Stimulated activated CD4-positive, alpha-beta T cell treated with anti-CD3 and anti-CD28 coated beads, TNF-alpha, amount 100 ng/mL, for 4 hours (primary cell): ENCODE data around the gene OCIAD1.

Experiments used
- DNase-seq, 3 experiments: peaks; one replicate each; pipeline ENCODE4 v3.0.0-alpha.2; 2020; ENCODE audit warnings: low read depth in 3 of 3

The OCIAD1 gene

DNA sequence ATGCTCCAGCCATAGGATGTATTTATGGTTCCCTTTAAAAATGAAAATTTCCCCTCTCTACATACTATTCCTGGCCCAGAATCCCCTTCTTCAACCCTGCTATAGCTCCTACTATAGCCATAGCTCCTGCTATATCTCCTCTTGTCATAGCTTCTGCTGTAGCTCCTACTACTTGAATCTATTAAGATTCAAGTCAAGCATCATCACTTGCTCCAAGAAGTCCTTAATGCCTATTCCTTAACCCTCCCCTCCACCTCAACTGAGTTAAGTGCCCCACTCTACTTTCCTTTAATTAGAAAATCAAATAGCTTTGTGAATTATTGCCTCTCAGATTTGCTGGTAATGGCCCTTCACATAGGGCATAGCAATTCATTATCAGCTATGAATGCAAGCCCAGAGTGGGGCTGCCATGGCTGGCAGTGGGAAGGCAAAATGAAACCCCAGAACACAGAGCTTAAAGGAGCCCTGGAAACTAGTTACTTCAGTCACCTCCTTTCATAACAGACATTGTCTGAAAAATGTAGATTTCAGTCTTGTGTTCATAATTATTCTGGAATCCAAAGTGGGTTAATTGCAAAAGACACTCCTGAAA lies 60.2 kb downstream of the OCIAD1 start:
- no peak for DNase-seq

DNA sequence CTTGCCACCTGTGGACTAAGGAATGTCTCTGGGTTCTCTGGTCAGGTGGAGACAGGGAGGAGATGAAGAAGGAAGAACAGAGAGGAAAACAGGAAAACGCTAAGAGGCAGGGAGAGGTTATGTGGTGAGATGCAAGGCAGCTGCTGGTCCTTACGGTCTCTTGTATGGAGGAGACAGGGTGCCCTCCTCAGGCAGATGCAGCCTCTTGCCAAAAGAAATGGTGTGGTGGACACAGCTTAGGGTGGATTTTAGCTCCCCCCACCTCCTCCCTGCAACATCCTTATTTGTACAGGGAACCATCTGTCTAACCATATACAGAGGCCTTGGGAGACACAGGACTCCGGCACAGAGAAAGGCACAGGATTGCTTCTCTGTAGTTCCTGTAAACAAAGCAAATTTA lies 66.0 kb downstream of the OCIAD1 start:
- no peak for DNase-seq

DNA sequence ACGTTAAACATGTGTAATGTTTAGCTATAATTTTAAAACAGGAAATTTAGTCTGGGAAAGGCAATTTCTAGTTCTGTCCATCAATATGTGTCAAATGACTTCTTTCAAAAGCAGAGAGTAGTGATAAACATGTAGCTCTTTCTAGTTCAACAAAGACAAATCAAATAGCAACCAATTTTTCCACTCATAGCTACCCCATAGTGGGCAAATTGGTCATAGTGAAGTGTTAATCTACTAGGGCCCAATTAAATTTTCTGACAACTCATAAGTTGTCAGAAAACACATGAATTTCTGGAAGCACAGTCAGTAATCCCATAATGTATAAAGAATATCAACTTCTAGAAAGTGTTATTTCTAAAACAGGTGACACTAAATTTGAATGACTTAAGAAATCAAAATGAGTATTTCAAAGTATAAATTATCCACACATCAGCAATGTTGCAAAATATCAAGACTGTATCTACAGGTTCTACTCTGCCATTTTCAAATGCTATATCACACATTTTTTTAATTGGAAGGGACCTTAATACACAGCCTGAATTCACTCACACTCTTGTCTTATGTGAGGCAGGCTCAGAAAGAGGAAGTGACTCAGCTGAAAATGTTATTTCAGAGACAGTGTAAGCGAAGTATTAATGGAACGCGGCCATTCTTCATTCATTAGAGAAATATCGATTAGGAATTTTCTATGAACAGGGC lies 68.0 kb downstream of the OCIAD1 start:
- DNase-seq: no peak

DNA sequence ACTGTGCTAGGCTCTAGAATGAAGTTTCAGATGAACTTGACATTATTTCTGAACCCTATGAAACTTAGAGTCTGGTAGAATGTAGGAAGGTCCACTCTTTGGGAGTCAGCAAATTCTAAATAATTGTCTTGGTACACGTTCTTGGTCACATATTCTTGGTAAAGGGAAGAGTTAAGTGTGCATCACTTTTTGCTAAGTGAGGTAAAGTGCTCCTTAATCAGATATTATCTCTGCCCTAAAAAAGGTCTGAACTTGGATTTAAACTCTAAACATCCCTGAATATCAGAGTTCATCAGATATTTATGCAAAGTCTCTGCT lies 68.5 kb downstream of the OCIAD1 start:
- DNase-seq: no peak

DNA sequence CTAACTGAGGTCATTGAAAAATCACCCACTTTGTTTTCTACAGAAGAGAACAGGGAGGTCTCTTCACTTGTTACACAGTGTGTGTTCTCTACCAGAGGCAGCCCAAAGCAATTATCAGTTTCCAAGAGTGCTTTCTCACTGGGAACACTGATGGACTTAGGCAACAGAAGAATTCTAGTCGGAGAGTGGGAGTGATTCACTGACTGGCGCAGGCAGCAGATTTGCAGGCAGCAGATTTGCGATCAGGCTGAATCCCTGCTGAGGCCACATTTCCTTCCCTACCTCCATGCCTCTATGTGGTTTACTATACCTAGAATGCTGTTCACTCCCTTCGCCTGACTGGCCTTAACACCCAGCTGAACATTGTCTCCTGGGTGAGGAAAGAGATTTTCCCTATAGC lies 69.1 kb downstream of the OCIAD1 start:
- no peak for DNase-seq

DNA sequence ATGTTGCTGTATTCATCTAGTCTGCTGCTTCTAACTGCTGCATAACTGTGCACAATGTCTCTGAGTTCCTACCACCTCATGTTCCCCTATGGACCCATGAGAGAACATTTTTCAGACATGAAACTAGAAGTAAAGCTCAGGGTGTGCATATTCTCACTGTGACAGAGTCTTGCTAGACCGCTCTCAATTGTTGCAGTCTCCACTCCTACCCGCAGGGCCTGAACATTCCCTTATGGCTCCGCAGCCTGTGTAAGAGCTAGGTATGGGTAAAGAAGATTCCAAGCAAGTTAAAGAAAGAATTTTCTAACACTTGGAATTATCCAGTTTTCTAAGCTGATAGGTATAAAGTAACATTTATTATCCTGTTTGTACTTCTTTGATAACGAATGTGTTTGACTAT lies 70.3 kb downstream of the OCIAD1 start:
- DNase-seq: no peak

DNA sequence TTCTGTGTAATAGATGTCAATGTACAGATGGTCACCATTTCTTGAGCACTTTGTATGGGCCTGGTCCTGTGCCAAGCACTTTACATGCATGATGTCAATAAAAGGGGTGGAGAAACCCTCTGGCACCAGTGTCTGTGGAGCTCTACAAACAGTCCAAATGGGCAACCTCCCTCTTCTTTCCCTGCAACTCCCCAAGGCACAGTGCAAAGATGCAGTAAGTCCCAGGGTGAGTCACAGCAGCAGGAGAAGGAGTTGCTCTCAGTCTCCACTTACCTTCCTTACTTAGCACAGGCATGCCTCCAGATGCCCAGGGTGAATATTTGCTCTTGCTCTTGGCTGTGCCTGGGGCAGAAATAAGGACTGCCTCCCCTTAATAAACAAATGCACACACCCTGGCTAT lies 71.4 kb downstream of the OCIAD1 start:
- DNase-seq: no peak

DNA sequence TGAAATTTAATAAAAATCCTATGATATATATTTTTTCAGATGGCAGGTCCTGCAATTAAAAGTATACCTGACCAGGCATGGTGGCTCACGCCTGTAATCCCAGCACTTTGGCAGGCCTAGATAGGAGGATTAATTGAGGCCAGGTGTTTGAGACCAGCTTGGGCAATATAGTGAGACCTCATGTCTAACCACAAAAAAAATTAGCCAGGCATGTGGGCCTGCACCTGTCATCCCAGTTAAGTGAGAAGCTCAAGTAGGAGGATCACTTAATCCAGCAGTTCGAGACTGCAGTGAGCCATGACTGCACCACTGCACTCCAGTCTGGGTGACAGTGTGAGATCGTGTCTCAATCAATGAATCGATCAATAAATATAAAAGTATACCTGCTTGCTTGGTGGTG lies 73.2 kb downstream of the OCIAD1 start:
- no peak for DNase-seq

DNA sequence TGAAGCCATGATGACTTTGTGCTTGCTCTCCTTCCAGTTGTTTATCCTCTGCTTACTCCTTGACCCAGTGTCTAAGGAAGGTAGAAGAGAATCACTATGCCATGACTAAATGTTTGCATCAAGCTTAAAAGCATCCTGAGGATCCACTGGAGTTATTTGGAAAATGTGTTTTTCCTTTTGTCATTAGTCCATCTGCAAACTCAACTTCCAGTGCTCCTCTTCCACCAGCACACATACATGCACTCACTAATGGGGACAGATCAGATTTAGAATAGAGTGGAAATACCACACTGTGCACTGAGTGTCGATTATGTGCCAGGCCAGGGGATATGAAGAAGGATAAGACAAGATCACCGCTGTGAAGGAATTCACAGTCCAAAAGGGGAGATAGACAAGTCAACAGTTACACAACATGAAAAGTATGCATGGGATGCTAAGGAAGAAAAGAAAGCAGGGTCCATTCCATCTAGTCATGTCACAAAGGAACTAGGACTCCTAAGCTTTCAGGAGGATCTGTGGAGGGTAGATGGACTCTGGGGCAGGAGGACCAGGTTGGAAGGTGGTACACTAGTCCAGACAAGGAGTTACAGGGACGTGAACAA lies 73.8 kb downstream of the OCIAD1 start:
- no peak for DNase-seq

DNA sequence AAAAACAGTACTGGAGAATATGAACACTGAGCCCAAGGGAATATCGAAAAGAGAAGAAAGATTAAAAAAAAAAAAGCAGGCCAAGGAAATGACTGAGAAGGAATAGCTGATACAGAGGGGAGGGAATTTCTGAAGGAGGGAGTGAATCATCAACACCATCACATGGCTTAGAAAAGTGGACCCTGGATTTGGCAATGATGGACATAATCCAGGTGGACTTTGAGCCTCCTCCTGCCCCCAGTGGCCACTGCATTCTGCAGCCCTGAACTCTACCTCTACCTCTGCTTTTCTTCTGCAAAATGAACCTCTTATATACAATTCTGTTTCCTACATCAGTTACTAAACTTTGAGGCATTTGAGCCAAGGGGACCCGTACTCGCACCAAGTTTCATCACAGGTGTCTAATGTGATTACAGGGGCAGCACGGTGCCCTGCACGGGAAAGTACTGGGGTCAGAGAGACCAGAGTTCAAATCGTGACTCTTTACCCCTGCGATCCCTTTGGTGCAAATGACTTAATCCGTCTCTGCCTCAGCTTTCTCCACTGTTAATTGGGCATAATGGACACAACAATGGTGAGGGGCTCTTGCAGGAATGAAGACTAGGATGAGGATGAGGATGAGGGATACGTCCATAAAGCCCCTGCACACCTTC lies 74.6 kb downstream of the OCIAD1 start:
- DNase-seq: no peak

DNA sequence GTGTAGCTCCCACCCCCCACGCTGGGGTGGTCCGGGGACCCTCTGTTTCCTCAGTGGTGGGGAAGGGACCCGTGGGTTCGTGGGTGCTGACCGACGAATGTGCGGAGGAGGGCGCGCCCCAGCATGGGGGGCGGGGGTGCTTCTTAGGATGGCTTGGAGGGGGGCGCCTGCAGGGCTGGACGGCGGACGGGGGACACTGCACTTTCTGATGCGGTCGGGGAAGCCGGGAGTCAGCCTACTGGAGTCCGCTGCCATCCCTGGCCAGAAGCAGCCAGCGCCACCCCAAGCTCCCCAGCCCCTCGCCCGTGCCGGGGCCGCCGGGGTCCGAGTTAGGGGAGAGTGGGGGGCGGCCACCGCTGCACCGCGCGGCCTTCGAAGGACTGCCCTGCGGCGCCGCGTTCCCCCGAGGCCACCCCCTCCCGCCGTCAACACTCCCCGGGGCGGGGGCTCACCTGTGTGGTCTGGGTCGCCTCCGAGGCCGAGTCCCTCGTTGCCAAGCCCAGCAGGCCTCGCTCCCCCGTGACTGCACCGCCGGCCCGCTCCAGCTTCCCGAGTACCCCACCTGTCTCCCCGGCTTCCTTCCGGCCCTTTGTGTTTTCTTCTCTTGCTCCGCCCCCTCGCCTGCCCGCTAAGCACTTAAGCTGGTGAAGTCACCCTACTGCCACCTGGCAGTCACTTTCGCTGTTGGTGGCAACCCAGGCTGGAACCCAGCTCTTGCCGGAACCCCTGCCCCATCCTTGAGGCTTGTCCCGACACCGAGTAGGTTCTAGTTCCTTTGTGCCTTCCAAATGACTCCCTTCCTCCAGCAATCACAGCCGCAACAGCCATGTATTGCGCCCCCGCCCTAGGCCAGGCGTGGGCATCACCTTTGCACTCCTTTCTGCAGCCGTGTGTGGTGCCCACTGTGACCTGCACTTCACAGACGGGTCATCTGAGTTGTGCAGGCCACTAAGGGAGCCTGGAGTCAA lies 75.6 kb downstream of the OCIAD1 start, which contains the start of gene OCIAD2:
OCIAD2 (minus strand) TSS at position 569 of the 968 bp plus-strand sequence. CDS start 2,225 bp downstream, outside the sequence.
- peak; percentile 60 to 78 (median 66) for DNase-seq

DNA sequence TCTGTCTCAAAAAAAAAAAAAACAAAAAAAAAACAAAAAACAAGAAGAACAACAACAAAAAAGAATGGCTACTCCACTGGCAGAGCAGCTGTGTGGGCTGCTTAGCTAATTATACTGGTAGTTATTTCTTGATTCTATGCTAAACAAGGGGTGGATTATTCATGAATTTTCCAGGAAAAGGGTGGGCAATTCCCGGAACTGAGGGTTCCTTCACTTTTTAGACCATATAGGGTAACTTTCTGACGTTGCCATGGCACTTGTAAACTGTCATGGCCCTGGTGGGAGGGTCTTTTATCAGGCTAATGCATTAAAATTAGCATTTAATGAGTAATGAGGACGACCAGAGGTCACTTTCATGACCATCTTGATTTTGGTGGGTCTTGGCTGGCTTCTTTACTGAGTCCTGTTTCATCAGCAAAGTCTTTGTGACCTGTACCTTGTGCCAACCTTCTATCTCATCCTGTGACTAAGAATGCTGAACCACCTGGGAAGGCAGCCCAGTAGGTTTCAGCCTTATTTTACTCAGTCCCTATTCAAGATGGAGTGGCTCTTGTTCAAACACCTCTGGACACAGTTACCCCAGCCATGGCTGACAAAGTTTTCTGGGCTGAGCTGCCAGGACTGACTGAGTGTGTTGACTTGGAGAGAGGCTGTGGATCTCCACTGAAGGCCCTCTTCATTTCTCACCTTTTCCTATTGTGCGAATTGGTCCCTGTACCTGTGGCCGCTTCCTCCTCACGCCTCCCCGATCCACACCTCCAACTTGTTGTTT lies 77.0 kb downstream of the OCIAD1 start:
- no peak for DNase-seq

DNA sequence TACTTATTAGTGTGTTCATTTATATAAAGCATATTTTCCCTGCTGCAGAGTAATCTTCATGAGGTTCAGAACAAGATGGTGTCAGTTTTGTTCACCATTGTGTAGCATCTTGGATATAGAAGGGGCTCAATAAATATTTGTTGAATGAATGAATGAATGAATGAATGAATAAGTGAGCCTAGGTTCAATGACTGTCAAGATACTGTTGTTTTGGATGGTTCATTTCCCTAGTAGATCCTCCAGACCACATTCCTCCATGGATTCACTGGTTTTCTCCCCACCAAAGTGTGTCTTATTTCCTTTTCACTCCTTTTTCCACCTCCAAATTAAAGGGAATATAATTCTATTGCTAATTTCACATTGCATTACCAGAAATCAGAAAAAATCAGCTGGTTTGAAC lies 77.8 kb downstream of the OCIAD1 start:
- no peak for DNase-seq

DNA sequence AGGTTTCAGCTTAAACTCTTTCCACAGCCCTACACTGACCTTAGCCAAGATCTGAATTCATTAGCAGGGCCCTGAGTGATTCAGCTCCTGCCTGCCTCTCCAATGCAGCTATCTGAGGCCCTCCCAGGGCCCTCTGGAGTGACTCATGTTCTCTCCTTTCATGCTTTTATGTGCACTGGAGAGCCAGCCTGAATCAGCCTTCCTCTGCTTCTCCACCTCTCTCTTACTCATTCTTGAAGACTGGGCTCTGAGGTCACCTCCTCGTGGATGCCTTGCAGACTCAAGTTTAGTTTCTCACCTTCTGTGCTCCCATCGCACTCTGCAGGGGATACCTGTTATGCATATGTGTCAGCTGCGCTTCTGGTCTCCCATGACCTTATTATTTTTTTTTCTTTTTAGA lies 78.8 kb downstream of the OCIAD1 start:
- peak; percentile 10 to 29 (median 15) for DNase-seq

DNA sequence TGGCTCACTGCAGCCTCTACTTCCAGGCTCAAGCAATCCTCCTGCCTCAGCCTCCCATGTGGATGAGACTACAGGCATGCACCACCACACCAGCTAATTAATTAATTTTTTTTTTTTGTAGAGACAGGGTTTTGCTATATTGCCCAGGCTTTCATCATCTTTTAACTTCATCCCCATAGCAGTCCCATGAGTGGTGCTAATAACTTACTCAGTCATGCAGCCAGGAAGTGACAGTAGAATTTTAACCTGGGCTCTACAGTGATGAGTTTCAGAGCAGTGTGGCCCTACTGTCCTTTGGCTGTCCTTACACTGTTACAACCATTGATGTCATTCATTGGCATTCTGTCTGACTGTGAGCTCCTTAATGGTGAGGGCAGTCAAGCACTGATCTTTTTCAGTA lies 79.6 kb downstream of the OCIAD1 start:
- DNase-seq: no peak
